ENCODE measurements around the gene KRT15.

The KRT15 gene

DNA sequence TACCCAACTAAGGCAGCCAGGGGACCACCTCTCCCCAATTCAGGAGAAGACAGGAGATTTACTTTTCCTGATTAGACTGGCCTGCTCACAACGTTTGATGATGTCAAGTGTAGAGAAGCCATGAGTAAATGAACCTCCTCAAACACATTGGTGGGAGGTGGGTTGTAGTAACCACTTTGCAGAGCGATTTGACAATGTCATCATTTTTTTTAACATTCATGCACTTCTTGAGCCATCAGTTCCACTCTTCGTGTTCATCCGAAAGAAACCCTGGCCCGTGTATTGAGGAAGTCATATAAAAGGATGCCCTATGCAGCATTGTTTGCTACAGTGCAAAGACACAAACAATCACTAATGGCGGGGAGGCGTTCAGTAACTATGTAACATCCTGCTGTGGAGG, 14.9 kb upstream of the KRT15 start:
- TF ChIP-seq, protein P1, sequence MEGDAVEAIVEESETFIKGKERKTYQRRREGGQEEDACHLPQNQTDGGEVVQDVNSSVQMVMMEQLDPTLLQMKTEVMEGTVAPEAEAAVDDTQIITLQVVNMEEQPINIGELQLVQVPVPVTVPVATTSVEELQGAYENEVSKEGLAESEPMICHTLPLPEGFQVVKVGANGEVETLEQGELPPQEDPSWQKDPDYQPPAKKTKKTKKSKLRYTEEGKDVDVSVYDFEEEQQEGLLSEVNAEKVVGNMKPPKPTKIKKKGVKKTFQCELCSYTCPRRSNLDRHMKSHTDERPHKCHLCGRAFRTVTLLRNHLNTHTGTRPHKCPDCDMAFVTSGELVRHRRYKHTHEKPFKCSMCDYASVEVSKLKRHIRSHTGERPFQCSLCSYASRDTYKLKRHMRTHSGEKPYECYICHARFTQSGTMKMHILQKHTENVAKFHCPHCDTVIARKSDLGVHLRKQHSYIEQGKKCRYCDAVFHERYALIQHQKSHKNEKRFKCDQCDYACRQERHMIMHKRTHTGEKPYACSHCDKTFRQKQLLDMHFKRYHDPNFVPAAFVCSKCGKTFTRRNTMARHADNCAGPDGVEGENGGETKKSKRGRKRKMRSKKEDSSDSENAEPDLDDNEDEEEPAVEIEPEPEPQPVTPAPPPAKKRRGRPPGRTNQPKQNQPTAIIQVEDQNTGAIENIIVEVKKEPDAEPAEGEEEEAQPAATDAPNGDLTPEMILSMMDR (IDR thresholded peaks at IDR 0.05; ENCODE audit: low read depth, low read length, missing control alignments): no peak
- no peak for DNase-seq (ENCODE audit: low read depth)

DNA sequence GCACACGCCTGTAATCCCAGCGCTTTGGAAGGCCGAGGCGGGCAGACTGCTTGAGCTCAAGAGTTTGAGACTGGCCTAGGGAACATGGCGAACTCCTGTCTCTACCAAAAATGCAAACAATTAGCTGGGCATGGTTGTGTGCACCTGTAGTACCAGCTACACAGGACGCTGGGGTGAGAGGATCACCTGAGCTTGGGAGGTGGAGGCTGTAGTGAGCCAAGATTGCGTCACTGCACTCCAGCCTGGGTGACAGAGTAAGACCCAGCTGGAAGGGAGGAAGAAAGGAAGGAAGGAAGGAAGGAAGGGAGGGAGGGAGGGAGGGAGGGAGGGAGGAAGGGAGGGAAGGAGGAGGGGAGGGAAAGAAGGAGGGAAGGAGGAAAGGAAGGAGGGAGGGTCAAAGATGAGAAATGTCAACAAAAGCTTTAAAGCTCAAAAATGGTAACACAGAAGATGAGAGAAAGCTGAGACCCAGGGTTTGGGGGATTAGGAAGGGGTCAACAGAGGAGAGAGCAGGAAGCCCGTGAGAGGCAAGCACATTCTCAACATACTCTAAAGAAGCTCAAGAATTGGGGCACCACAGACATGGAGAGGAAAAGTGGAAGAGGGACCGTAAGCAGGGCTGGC, 14.4 kb upstream of the KRT15 start:
- TF ChIP-seq, protein P1 (IDR thresholded peaks at IDR 0.05; ENCODE audit: low read depth, low read length, missing control alignments): no peak
- no peak for DNase-seq (ENCODE audit: low read depth)
- H3K4me3 ChIP-seq (ENCODE audit: low read depth, low read length): no peak overlapping the region

More for the DNA sequence above, 14.9 kb upstream of the KRT15 start:
- H3K4me3 ChIP-seq (ENCODE audit: low read depth, low read length): no peak overlapping the region

DNA sequence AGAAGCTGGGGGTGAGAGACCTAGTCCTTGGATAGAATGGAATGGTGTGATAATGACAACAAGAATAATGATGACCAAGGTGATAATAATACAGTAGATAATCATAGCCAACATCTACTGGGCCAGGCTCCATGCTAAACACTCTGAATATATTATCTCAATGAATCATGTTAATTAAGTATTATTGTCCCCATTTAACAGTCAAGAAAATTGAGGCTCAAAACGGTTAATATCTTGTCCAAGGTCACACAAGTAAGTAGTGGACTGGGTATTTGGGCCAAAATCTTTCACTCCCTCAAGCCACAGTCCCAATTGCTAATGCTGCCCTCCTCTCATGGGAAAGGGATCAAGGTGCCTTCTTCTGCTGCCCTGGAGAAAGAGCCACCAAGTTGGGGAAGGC, 13.3 kb upstream of the KRT15 start:
- no peak for DNase-seq (ENCODE audit: low read depth)
- no peak overlapping the region for H3K4me3 ChIP-seq (ENCODE audit: low read depth, low read length)
- TF ChIP-seq, protein P1 (IDR thresholded peaks at IDR 0.05; ENCODE audit: low read depth, low read length, missing control alignments): no peak

- H3K4me3 ChIP-seq (ENCODE audit: low read depth, low read length): no peak overlapping the region
- TF ChIP-seq, protein P1 (IDR thresholded peaks at IDR 0.05; ENCODE audit: low read depth, low read length, missing control alignments): no peak
- no peak for DNase-seq (ENCODE audit: low read depth)
Measured at GRCh38 chr17:41530062-41531048, 11.7 kb upstream of the KRT15 start.

DNA sequence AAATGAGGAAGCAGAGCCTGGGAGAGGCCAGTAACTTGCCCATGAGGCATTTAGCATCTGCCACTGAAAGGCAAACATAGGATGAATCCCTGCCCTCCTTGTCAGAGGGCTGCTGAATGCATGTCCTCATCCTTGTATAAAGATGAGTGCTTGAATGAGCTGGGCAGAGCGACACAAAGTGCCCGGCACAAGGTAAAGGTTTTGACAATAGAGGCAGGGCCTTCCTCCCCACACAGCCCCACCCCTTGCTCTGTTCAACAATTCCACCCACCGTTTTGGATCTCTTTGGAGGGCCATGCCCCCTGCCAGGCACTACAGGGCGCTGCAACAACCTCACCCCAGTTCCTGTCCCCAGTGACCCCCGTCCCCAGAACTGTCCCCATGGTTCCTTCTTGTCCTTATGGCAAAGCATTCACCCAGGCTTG, 10.8 kb upstream of the KRT15 start:
- no peak overlapping the region for H3K4me3 ChIP-seq (ENCODE audit: low read depth, low read length)
- DNase-seq (ENCODE audit: low read depth): no peak

GRCh38 chr17:41528959-41529353, 10.3 kb upstream of the KRT15 start:
- TF ChIP-seq, protein P1 (IDR thresholded peaks at IDR 0.05; ENCODE audit: low read depth, low read length, missing control alignments): no peak
- DNase-seq (ENCODE audit: low read depth): no peak
- no peak overlapping the region for H3K4me3 ChIP-seq (ENCODE audit: low read depth, low read length)

More for the DNA sequence above, 10.8 kb upstream of the KRT15 start:
- TF ChIP-seq, protein P1 (IDR thresholded peaks at IDR 0.05; ENCODE audit: low read depth, low read length, missing control alignments): no peak

Measured in GM12864 (cell line).